B cell (primary cell): ENCODE measurements around the gene KIAA0753. TPM values are rescaled to one million over a fixed set of nuclear protein-coding genes. Genes with fewer than 3 reads are reported as not detected.

Source experiments
- ATAC-seq: fragments of 200-7000 bp; cut with Tn5 transposase; one replicate; pipeline ENCODE4 v1.10.0; 2021; ENCODE audit warnings: low read depth, mild to moderate bottlenecking, moderate number of reproducible peaks, moderate library complexity
- CTCF ChIA-PET: fragments of 350-600 bp; sonication (Branson Sonifier 250); formaldehyde crosslinking; loops from one replicate; lab custom pipeline; 2021; ENCODE audit warnings: antibody characterized with exemption, inconsistent platforms; lab: Charles Lee
- POLR2A ChIA-PET: fragments of 350-600 bp; sonication (Branson Sonifier 250); formaldehyde crosslinking; loops from one replicate; lab custom pipeline; 2021; ENCODE audit warnings: antibody characterized with exemption; lab: Charles Lee
- DNase-seq: peaks from one replicate; pipeline ENCODE4 v3.0.0; 2013
- H2AFZ ChIP-seq: 2 replicates; pipeline ENCODE4 v1.6.1; 2012; ENCODE audit warnings: mild to moderate bottlenecking, low read depth, low read length; ENCODE audit not compliant: insufficient read depth, poor library complexity, severe bottlenecking
- H3K27ac ChIP-seq, 2 donors: 1 replicate in 1 of 2; 2 replicates in 1 of 2; pipeline ENCODE4 v1.5.1; 2012 to 2013; ENCODE audit warnings: low read length in 2 of 2, mild to moderate bottlenecking in 2 of 2, moderate library complexity in 1 of 2
- H3K27me3 ChIP-seq, 4 experiments: fragments of 200-600 bp in 1 of 4; sonication (generic) in 1 of 4; replicated peaks in 1 of 4; 1 replicate in 2 of 4; 2 replicates in 2 of 4; pipeline versions ENCODE4 v1.6.1 to v1.7.0; 2013 to 2016; ENCODE audit warnings: low read length in 3 of 4, mild to moderate bottlenecking in 2 of 4, mixed read lengths in 1 of 4, moderate library complexity in 1 of 4; ENCODE audit not compliant: insufficient read depth in 4 of 4, control insufficient read depth in 3 of 4; ENCODE audit errors: control extremely low read depth in 1 of 4
- H3K36me3 ChIP-seq, 2 experiments: replicated peaks in 1 of 2; 1 replicate in 1 of 2; 2 replicates in 1 of 2; pipeline versions ENCODE4 v1.6.1 to v1.7.1; 2013; ENCODE audit warnings: low read length in 1 of 2; ENCODE audit not compliant: insufficient read depth in 2 of 2, control insufficient read depth in 1 of 2; ENCODE audit errors: control extremely low read depth in 1 of 2, extremely low read depth in 1 of 2
- H3K4me1 ChIP-seq, 2 donors: fragments of 200-600 bp in 1 of 2; sonication (generic) in 1 of 2; 1 replicate in 1 of 2; 2 replicates in 1 of 2; pipeline versions ENCODE4 v1.5.1 to v1.6.1; 2013 to 2017; ENCODE audit warnings: low read length in 2 of 2; ENCODE audit not compliant: control insufficient read depth in 2 of 2, insufficient read depth in 2 of 2
- H3K4me2 ChIP-seq: replicated peaks from 2 replicates; pipeline ENCODE3; 2012; ENCODE audit warnings: mild to moderate bottlenecking, low read depth, low read length; ENCODE audit not compliant: poor library complexity, severe bottlenecking
- H3K4me3 ChIP-seq, 5 experiments: fragments of 200-600 bp in 1 of 5; sonication (generic) in 1 of 5; 1 replicate in 3 of 5; 2 replicates in 2 of 5; pipeline versions ENCODE4 v1.5.1 to v1.7.0; 2011 to 2016; ENCODE audit warnings: low read length in 4 of 5, mild to moderate bottlenecking in 4 of 5, low read depth in 2 of 5, control low read depth in 1 of 5, moderate library complexity in 1 of 5; ENCODE audit not compliant: insufficient read depth in 1 of 5; ENCODE audit errors: control extremely low read depth in 1 of 5, extremely low read depth in 1 of 5
- H3K79me2 ChIP-seq: fragments of 200-600 bp; sonication (generic); one replicate; pipeline ENCODE4 v1.6.0; 2016; ENCODE audit warnings: low read length; ENCODE audit not compliant: control insufficient read depth, insufficient read depth
- H3K9ac ChIP-seq: fragments of 200-600 bp; sonication (generic); 2 replicates; pipeline ENCODE4 v1.6.1; 2017; ENCODE audit warnings: mild to moderate bottlenecking, low read length, moderate library complexity
- H3K9me3 ChIP-seq, 3 donors: one replicate each; pipeline versions ENCODE4 v1.6.1 to v1.7.1; 2013; ENCODE audit warnings: low read length in 2 of 3; ENCODE audit not compliant: control insufficient read depth in 2 of 3, insufficient read depth in 1 of 3; ENCODE audit errors: control extremely low read depth in 1 of 3
- H4K20me1 ChIP-seq: 2 replicates; pipeline ENCODE4 v1.6.0; 2012; ENCODE audit warnings: mild to moderate bottlenecking, low read length; ENCODE audit not compliant: insufficient read depth, control insufficient read depth, poor library complexity, severe bottlenecking
- H3K27ac Mint-ChIP-seq: one replicate; pipeline ENCODE4 v1.8.0; 2021; ENCODE audit warnings: mixed read lengths
- H3K27me3 Mint-ChIP-seq: one replicate; pipeline ENCODE4 v1.8.0; 2021; ENCODE audit warnings: mixed read lengths
- H3K4me1 Mint-ChIP-seq: one replicate; pipeline ENCODE4 v1.8.0; 2021; ENCODE audit warnings: mixed read lengths
- H3K4me3 Mint-ChIP-seq: one replicate; pipeline ENCODE4 v1.8.0; 2021; ENCODE audit warnings: mixed read lengths
- H3K9me3 Mint-ChIP-seq: one replicate; pipeline ENCODE4 v1.8.0; 2022; ENCODE audit warnings: mixed read lengths; ENCODE audit not compliant: insufficient read depth
- CTCF ChIP-seq: fragments of 200-600 bp; IDR thresholded peaks from one replicate; pipeline ENCODE4 v1.8.0; 2022; ENCODE audit warnings: antibody characterized with exemption, mild to moderate bottlenecking
- EZH2 ChIP-seq: IDR thresholded peaks from 2 replicates; pipeline ENCODE4 v1.6.1; 2012; ENCODE audit warnings: borderline replicate concordance, low read depth, mild to moderate bottlenecking, moderate library complexity, low read length; ENCODE audit not compliant: insufficient read depth, poor library complexity, severe bottlenecking
- WGBS: methylation state at CpG from one replicate; pipeline ENCODE4 v1.1.5; 2013; ENCODE audit warnings: missing lambda C conversion rate; ENCODE audit not compliant: insufficient coverage; 5-methylcytosine and 5-hydroxymethylcytosine counted together
- intact Hi-C: fragments of 100-400 bp; cut with micrococcal nuclease; formaldehyde crosslinking; loops from one replicate; pipeline ENCODE4 v1.10.0; 2022
- polyA plus RNA-seq: library from polyadenylated mRNA; depleted of rRNA; stranded (reverse); fragments of >200 nt; gene quantifications from 2 replicates; pipeline ENCODE4 v1.2.3, GENCODE V29; 2012
- total RNA-seq, 2 donors: library from RNA; stranded (reverse); fragments of 120-200 nt in 1 of 2; gene quantifications; 1 replicate in 1 of 2; 2 replicates in 1 of 2; pipeline versions ENCODE4 v1.2.3 to v1.2.4, GENCODE V29; 2013 to 2022

KIAA0753 gene
- total and polyA plus RNA-seq, 2 donors (not counting 1 experiment from before 2014, with no cell fraction given), result 6.3 to 29.1 TPM

DNA sequence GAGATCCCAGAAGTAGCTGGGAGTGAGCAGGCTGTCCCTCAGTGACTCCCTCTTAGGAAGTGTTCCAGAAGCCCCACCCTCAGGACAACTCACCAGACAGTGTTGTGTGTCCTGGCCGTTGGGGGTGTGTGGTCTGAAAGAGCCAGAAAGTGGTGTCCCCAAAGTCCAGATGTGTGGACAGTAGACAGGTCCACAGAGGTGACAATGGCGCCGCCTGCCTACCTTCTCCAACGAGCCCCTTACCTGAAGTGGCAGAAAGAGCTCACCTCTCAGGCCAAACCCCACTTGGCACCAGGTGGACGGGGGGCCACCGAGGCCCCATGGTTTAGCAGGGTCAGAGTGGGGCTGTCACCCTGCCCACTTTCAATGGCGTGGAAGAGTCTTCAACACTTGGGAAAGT, 30.9 kb upstream of the KIAA0753 start:
- no peak overlapping the region for H2AFZ ChIP-seq
- H3K4me2 ChIP-seq, result no peak overlapping the region
- no peak for TF ChIP-seq EZH2
- no peak for TF ChIP-seq CTCF
- H3K9ac ChIP-seq, result no peak overlapping the region
- intact Hi-C loops, result no loop called here
- H3K36me3 ChIP-seq, result peaks cover 0 to 11% of the 10 kb centered on the region in 2 experiments
- peaks cover 0 to 5% of the 10 kb centered on the region in 2 donors for H3K4me1 ChIP-seq
- ATAC-seq (no peak), DNase-seq (no peak)
- peaks cover 10% of the 10 kb centered on the region for H3K4me1 Mint-ChIP-seq
- ChIA-PET CTCF (interaction anchor here (1.0 kb wide), 1 partner anchor 10 kb away, joined by 3 read pairs; no protein-coding TSS in a partner anchor), POLR2A (no interaction called here)
- no peaks in the 10 kb centered on the region for H3K9me3 ChIP-seq
- no peaks in the 10 kb centered on the region for H3K27me3 ChIP-seq
- peaks cover 19% of the 10 kb centered on the region for H3K79me2 ChIP-seq
- no peaks in the 10 kb centered on the region for H3K27me3 Mint-ChIP-seq
- H3K4me3 Mint-ChIP-seq, result no peak overlapping the region
- no peaks in the 10 kb centered on the region for H3K9me3 Mint-ChIP-seq
- peaks cover 19% of the 10 kb centered on the region for H4K20me1 ChIP-seq
- 93% methylated on average over 7 of the region's 7 CpGs for WGBS
- H3K27ac Mint-ChIP-seq, result no peak overlapping the region
- no peak overlapping the region for H3K4me3 ChIP-seq
- no peak overlapping the region for H3K27ac ChIP-seq

DNA sequence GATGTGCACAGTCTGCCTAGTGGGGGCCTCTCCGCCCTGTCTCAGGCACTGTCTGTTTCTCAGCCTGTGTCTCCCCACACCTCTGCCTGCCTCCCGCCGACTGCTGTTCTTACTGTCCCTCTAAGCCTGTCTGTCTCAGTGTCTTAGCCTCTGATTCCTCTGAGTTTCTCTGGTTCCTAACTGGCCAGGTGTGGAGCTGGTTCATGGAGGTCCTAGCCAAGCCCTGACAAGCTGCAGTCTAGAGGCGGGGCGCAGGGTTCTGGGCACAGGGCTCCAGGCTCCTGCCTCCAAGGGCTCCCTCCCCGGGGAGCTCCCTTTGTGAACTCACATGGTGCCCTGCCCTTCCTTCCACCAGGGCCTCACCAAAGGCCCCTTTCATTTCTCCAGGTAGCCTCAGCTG, 30.5 kb upstream of the KIAA0753 start:
- Histone ChIP-seq H3K27me3 (no peaks in the 10 kb centered on the region), H2AFZ (no peak overlapping the region), H3K36me3 (peaks cover 0 to 14% of the 10 kb centered on the region in 2 experiments), H4K20me1 (peaks cover 23% of the 10 kb centered on the region), H3K27ac (no peak overlapping the region), H3K9ac (no peak overlapping the region), H3K79me2 (peaks cover 24% of the 10 kb centered on the region), H3K4me1 (peaks cover 0 to 8% of the 10 kb centered on the region in 2 donors), H3K4me2 (no peak overlapping the region), H3K9me3 (no peaks in the 10 kb centered on the region), H3K4me3 (no peak overlapping the region)
- Mint-ChIP-seq H3K9me3 (no peaks in the 10 kb centered on the region), H3K27me3 (no peaks in the 10 kb centered on the region), H3K27ac (peak overlapping the region; percentile 26), H3K4me1 (peaks cover 14% of the 10 kb centered on the region), H3K4me3 (no peak overlapping the region)
- POLR2A ChIA-PET, result interaction anchor here (0.9 kb wide), 1 partner anchor 32 kb away, joined by 3 read pairs; no protein-coding TSS in a partner anchor
- ATAC-seq (no peak), DNase-seq (no peak)
- intact Hi-C loops, result no loop called here
- TF ChIP-seq EZH2 (no peak), CTCF (no peak)
- 100% methylated on average over 6 of the region's 6 CpGs for WGBS
- CTCF ChIA-PET, result interaction anchor here (1.0 kb wide), 1 partner anchor 11 kb away, joined by 3 read pairs; no protein-coding TSS in a partner anchor
